Suprapubic skin (tissue), 4 donors: ENCODE data around the gene EDAR.

Experiments
- POLR2A ChIP-seq, 2 donors: fragments of 450-650 bp; IDR thresholded peaks; one replicate each; pipeline ENCODE4 v1.6.1; 2017; ENCODE audit warnings: antibody characterized with exemption in 2 of 2, mild to moderate bottlenecking in 2 of 2, moderate library complexity in 2 of 2
- POLR2AphosphoS5 ChIP-seq, 3 donors: sonication (generic); formaldehyde crosslinking; IDR thresholded peaks; one replicate each; pipeline ENCODE4 v1.6.1; 2017; ENCODE audit warnings: antibody characterized with exemption in 3 of 3
- TF ChIP-seq, protein P1 (sequence below), 2 donors: fragments of 200-600 bp in 1 of 2; fragments of 450-650 bp in 1 of 2; sonication (generic) in 1 of 2; IDR thresholded peaks; one replicate each; pipeline ENCODE4 v1.5.1; 2016 to 2019; ENCODE audit warnings: antibody characterized with exemption in 2 of 2, mild to moderate bottlenecking in 1 of 2, moderate library complexity in 1 of 2

GRCh38 chr2:108988796-108989713 is at the start of gene EDAR:
- TF ChIP-seq, protein P1, sequence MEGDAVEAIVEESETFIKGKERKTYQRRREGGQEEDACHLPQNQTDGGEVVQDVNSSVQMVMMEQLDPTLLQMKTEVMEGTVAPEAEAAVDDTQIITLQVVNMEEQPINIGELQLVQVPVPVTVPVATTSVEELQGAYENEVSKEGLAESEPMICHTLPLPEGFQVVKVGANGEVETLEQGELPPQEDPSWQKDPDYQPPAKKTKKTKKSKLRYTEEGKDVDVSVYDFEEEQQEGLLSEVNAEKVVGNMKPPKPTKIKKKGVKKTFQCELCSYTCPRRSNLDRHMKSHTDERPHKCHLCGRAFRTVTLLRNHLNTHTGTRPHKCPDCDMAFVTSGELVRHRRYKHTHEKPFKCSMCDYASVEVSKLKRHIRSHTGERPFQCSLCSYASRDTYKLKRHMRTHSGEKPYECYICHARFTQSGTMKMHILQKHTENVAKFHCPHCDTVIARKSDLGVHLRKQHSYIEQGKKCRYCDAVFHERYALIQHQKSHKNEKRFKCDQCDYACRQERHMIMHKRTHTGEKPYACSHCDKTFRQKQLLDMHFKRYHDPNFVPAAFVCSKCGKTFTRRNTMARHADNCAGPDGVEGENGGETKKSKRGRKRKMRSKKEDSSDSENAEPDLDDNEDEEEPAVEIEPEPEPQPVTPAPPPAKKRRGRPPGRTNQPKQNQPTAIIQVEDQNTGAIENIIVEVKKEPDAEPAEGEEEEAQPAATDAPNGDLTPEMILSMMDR (IDR thresholded peaks at IDR 0.05): peak; percentile 12 to 50
- no peak for TF ChIP-seq POLR2AphosphoS5 (IDR thresholded peaks at IDR 0.05)
- no peak for TF ChIP-seq POLR2A (IDR thresholded peaks at IDR 0.05)
